Stimulated activated CD8-positive, alpha-beta memory T cell treated with anti-CD3 and anti-CD28 coated beads, Interleukin-7, amount 100 ng/mL, for 4 hours (primary cell): Measurements from ENCODE around the gene COG3.

Source experiments
- DNase-seq, 2 donors: peaks; one replicate each; pipeline ENCODE4 v3.0.0-alpha.2; 2020; ENCODE audit warnings: low read depth in 2 of 2

COG3 gene

GRCh38 chr13:45545686-45546409, 81.1 kb downstream of the COG3 start:
- no peak for DNase-seq

- no peak for DNase-seq
Measured at GRCh38 chr13:45546410-45546765, 81.6 kb downstream of the COG3 start.

- DNase-seq, result no peak
Measured at GRCh38 chr13:45548281-45548680, 83.5 kb downstream of the COG3 start.

GRCh38 chr13:45554604-45555109, 89.9 kb downstream of the COG3 start:
- no peak for DNase-seq

- no peak for DNase-seq
Measured at GRCh38 chr13:45564133-45564776, 99.5 kb downstream of the COG3 start.

GRCh38 chr13:45565331-45565730, 100.6 kb downstream of the COG3 start:
- DNase-seq, result no peak

GRCh38 chr13:45575146-45575829, 110.5 kb downstream of the COG3 start:
- DNase-seq, result no peak

GRCh38 chr13:45575830-45576180, 111.1 kb downstream of the COG3 start:
- no peak for DNase-seq

GRCh38 chr13:45576466-45576865, 111.7 kb downstream of the COG3 start:
- no peak for DNase-seq

- DNase-seq, result no peak
Measured at GRCh38 chr13:45582408-45583076, 117.8 kb downstream of the COG3 start.

- no peak for DNase-seq
Measured at GRCh38 chr13:45584816-45585215, 120.1 kb downstream of the COG3 start.
